Breast epithelium (tissue), 4 donors: ENCODE data around the gene ENPP6. TPM values are rescaled to one million over a fixed set of nuclear protein-coding genes. Genes with fewer than 3 reads are reported as not detected.

Source experiments
- DNase-seq, 2 donors: peaks; one replicate each; pipeline ENCODE4 v3.0.0-alpha.2; 2019; ENCODE audit warnings: low spot score in 2 of 2
- H3K27ac ChIP-seq, 2 donors: fragments of 200-600 bp; sonication (generic) in 1 of 2; one replicate each; pipeline ENCODE4 v1.5.1; 2016 to 2019; ENCODE audit warnings: mild to moderate bottlenecking in 1 of 2
- H3K27me3 ChIP-seq, 2 donors: fragments of 200-600 bp; sonication (generic) in 1 of 2; one replicate each; pipeline versions ENCODE4 v1.5.1 to v1.6.0; 2017 to 2019; ENCODE audit warnings: control low read depth in 1 of 2, mild to moderate bottlenecking in 1 of 2
- H3K36me3 ChIP-seq: fragments of 200-600 bp; one replicate; pipeline ENCODE4 v1.5.1; 2019
- H3K4me1 ChIP-seq, 2 donors: fragments of 200-600 bp; sonication (generic); one replicate each; pipeline ENCODE4 v1.5.1; 2016 to 2019; ENCODE audit warnings: control low read depth in 1 of 2
- H3K4me3 ChIP-seq, 3 donors: fragments of 200-600 bp; sonication (generic); 1 replicate in 2 of 3; 2 replicates in 1 of 3; pipeline ENCODE4 v1.5.1; 2016 to 2019; ENCODE audit warnings: mild to moderate bottlenecking in 3 of 3, moderate library complexity in 2 of 3
- H3K9me3 ChIP-seq, 2 donors: fragments of 200-600 bp; sonication (generic) in 1 of 2; one replicate each; pipeline ENCODE4 v1.5.1; 2016 to 2019; ENCODE audit warnings: control low read depth in 1 of 2
- CTCF ChIP-seq, 3 donors: fragments of 450-650 bp; IDR thresholded peaks; one replicate each; pipeline ENCODE4 v1.5.1; 2016 to 2017; ENCODE audit warnings: antibody characterized with exemption in 3 of 3, mild to moderate bottlenecking in 3 of 3, moderate library complexity in 3 of 3
- POLR2A ChIP-seq: fragments of 450-650 bp; IDR thresholded peaks from one replicate; pipeline ENCODE4 v1.6.1; 2016; ENCODE audit warnings: antibody characterized with exemption, mild to moderate bottlenecking, moderate library complexity
- POLR2AphosphoS5 ChIP-seq, 3 donors: sonication (generic); formaldehyde crosslinking; IDR thresholded peaks; one replicate each; pipeline ENCODE4 v1.6.1; 2017; ENCODE audit warnings: antibody characterized with exemption in 3 of 3
- intact Hi-C: fragments of 100-400 bp; cut with DNase I; formaldehyde crosslinking; loops from one replicate; pipeline ENCODE4 v1.15.1; 2023; ENCODE audit warnings: low total_unique reads
- total RNA-seq, 3 donors: library from RNA; depleted of rRNA; stranded (reverse); fragments of >200 nt; gene quantifications; one replicate each; pipeline ENCODE4 v1.1.0, GENCODE V29; 2016

Gene ENPP6
- total RNA-seq, 3 donors from 2014 or later: 0.16 to 0.59 (median 0.33) TPM

GRCh38 chr4:184255871-184256642 is 38.4 kb upstream of the ENPP6 start:
- TF ChIP-seq POLR2A (no peak), CTCF (IDR thresholded peaks at IDR 0.05) (no peak), POLR2AphosphoS5 (IDR thresholded peaks at IDR 0.05) (no peak)
- DNase-seq: no peak
- Histone ChIP-seq H3K36me3 (no peaks in the 10 kb centered on the region), H3K27me3 (no peaks in the 10 kb centered on the region), H3K4me1 (no peaks in the 10 kb centered on the region), H3K4me3 (no peak overlapping the region), H3K27ac (no peak overlapping the region), H3K9me3 (no peaks in the 10 kb centered on the region)
- intact Hi-C loops: loop anchor here (2.0 kb wide), 1 partner anchor 21 kb away; no protein-coding TSS in a partner anchor

- no peak for DNase-seq
- no peaks in the 10 kb centered on the region for H3K36me3 ChIP-seq
- no peaks in the 10 kb centered on the region for H3K4me1 ChIP-seq
- no peaks in the 10 kb centered on the region for H3K27me3 ChIP-seq
- TF ChIP-seq POLR2AphosphoS5 (IDR thresholded peaks at IDR 0.05): no peak
- no peak for TF ChIP-seq CTCF (IDR thresholded peaks at IDR 0.05)
- TF ChIP-seq POLR2A: no peak
- no peaks in the 10 kb centered on the region for H3K9me3 ChIP-seq
- no peak overlapping the region for H3K4me3 ChIP-seq
- intact Hi-C loops: no loop called here
- H3K27ac ChIP-seq: no peak overlapping the region
Measured at GRCh38 chr4:184255361-184255760, 37.7 kb upstream of the ENPP6 start.

GRCh38 chr4:184253072-184253420 is 35.4 kb upstream of the ENPP6 start:
- no peak for TF ChIP-seq CTCF (IDR thresholded peaks at IDR 0.05)
- no peak for TF ChIP-seq POLR2AphosphoS5 (IDR thresholded peaks at IDR 0.05)
- TF ChIP-seq POLR2A: no peak
- no peak for DNase-seq
- H3K27me3 ChIP-seq: no peaks in the 10 kb centered on the region
- no peak overlapping the region for H3K4me3 ChIP-seq
- H3K4me1 ChIP-seq: no peaks in the 10 kb centered on the region
- H3K9me3 ChIP-seq: no peaks in the 10 kb centered on the region
- H3K36me3 ChIP-seq: no peaks in the 10 kb centered on the region
- no peak overlapping the region for H3K27ac ChIP-seq
- intact Hi-C loops: no loop called here

- H3K36me3 ChIP-seq: no peaks in the 10 kb centered on the region
- H3K27me3 ChIP-seq: no peaks in the 10 kb centered on the region
- no peaks in the 10 kb centered on the region for H3K4me1 ChIP-seq
- H3K4me3 ChIP-seq: no peak overlapping the region
- no peaks in the 10 kb centered on the region for H3K9me3 ChIP-seq
- no peak for TF ChIP-seq POLR2A
- no peak for TF ChIP-seq CTCF (IDR thresholded peaks at IDR 0.05)
- TF ChIP-seq POLR2AphosphoS5 (IDR thresholded peaks at IDR 0.05): no peak
- no peak for DNase-seq
- intact Hi-C loops: no loop called here
- no peak overlapping the region for H3K27ac ChIP-seq
Measured at GRCh38 chr4:184252136-184253071, 34.7 kb upstream of the ENPP6 start.

- Histone ChIP-seq H3K27me3 (no peaks in the 10 kb centered on the region), H3K36me3 (no peaks in the 10 kb centered on the region), H3K4me1 (no peaks in the 10 kb centered on the region), H3K27ac (no peak overlapping the region), H3K4me3 (no peak overlapping the region), H3K9me3 (no peaks in the 10 kb centered on the region)
- no peak for DNase-seq
- intact Hi-C loops: no loop called here
- TF ChIP-seq POLR2A: no peak
- TF ChIP-seq POLR2AphosphoS5 (IDR thresholded peaks at IDR 0.05): no peak
- TF ChIP-seq CTCF (IDR thresholded peaks at IDR 0.05): no peak
Measured at GRCh38 chr4:184251670-184251980, 34.0 kb upstream of the ENPP6 start.
